ENCODE results near the gene TRIO. TPM values are rescaled to one million over a fixed set of nuclear protein-coding genes. Genes with fewer than 3 reads are reported as not detected.

Gene TRIO
- total and polyA plus RNA-seq, 2 of the 8 experiments (the other 6 are each of a cell fraction or from before 2014, with no cell fraction given) = 35.1 to 69.1 TPM

- POLR2A ChIA-PET (ENCODE audit: partially characterized antibody) = interaction anchor here (0.9 kb wide), 1 partner anchor 16 kb away, joined by 3 read pairs; no protein-coding TSS in a partner anchor
- H3K79me2 ChIP-seq (ENCODE audit: control insufficient read depth in 1 of 2, insufficient read depth in 2 of 2, low read length in 2 of 2) = peaks cover 5 to 99% of the 10 kb centered on the region in 2 experiments
- H3K36me3 ChIP-seq (ENCODE audit: control insufficient read depth in 2 of 4, insufficient read depth in 4 of 4, low read length in 3 of 4) = no peaks in the 10 kb centered on the region
- H3K4me2 ChIP-seq (ENCODE audit: insufficient read depth in 1 of 2, low read depth in 2 of 2, low read length in 2 of 2) = no peak overlapping the region
- no peak overlapping the region for H3K9ac ChIP-seq (replicated peaks in 1 of 4; ENCODE audit: extremely low read depth in 1 of 4, low read depth in 3 of 4, low read length in 3 of 4)
- H3K27me3 ChIP-seq (replicated peaks in 1 of 4; ENCODE audit: control insufficient read depth in 3 of 4, extremely low read depth in 1 of 4, insufficient read depth in 3 of 4, low read length in 3 of 4) = no peaks in the 10 kb centered on the region
- H3K4ac ChIP-seq (replicated peaks; ENCODE audit: insufficient read length, low read depth, low read length) = no peak overlapping the region
- H3K4me3 ChIP-seq (ENCODE audit: extremely low read depth in 1 of 4, insufficient read depth in 2 of 4, low read depth in 3 of 4, low read length in 4 of 4) = no peak overlapping the region
- FAIRE-seq (no peak), DNase-seq (ENCODE audit: low read depth in 1 of 2, low spot score in 2 of 2) (no peak)
- H4K8ac ChIP-seq (ENCODE audit: extremely low read depth, insufficient read depth, low read length) = no peak overlapping the region
- H3K4me1 ChIP-seq (replicated peaks in 1 of 4; ENCODE audit: control insufficient read depth in 3 of 4, insufficient read depth in 4 of 4, low read length in 3 of 4) = peaks cover 2 to 29% (median 20%) of the 10 kb centered on the region in 4 experiments
- H3K23me2 ChIP-seq (ENCODE audit: low read depth, low read length) = no peaks in the 10 kb centered on the region
- H3K27ac ChIP-seq (ENCODE audit: low read depth, low read length) = no peak overlapping the region
- H3K56ac ChIP-seq (replicated peaks; ENCODE audit: insufficient read length, low read depth, low read length) = no peak overlapping the region
- H3K9me3 ChIP-seq (ENCODE audit: insufficient read depth in 2 of 2, low read depth in 1 of 2, low read length in 1 of 2) = no peaks in the 10 kb centered on the region
- no peak overlapping the region for H3K18ac ChIP-seq (ENCODE audit: extremely low read depth, low read length)
- CTCF ChIA-PET (ENCODE audit: partially characterized antibody) = interaction anchor here (0.6 to 1.8 kb wide), 4 partner anchors 10 to 229 kb away, joined by 3 to 5 read pairs (median 4); no protein-coding TSS in a partner anchor
- no peak overlapping the region for H2AFZ ChIP-seq (ENCODE audit: low read length)
- H4K5ac ChIP-seq (ENCODE audit: insufficient read length, low read depth, low read length) = no peak overlapping the region
- no peak overlapping the region for H2BK15ac ChIP-seq (ENCODE audit: low read length)
- no peak overlapping the region for H2BK12ac ChIP-seq (ENCODE audit: low read depth, low read length)
- WGBS, 2 experiments (ENCODE audit: extremely low coverage in 1 of 2, insufficient coverage in 1 of 2, insufficient read length in 1 of 2, insufficient replicate concordance in 2 of 2, low coverage in 1 of 2, low lambda C conversion rate in 2 of 2, missing lambda C conversion rate in 1 of 2) = 84% methylated on average over 4 of the region's 4 CpGs; no CpG with 5 or more reads in 1 of the 2 experiments
- H3K14ac ChIP-seq (ENCODE audit: insufficient read length) = no peak overlapping the region
- H4K20me1 ChIP-seq (replicated peaks in 1 of 2; ENCODE audit: control insufficient read depth in 1 of 2, insufficient read depth in 2 of 2, low read length in 2 of 2) = peaks cover 17 to 19% of the 10 kb centered on the region in 2 experiments
- H3K23ac ChIP-seq (ENCODE audit: insufficient read length) = no peak overlapping the region
- TF ChIP-seq GABPA (IDR thresholded peaks at IDR 0.05; ENCODE audit: borderline replicate concordance, insufficient read depth, low read length) (no peak), EGR1 (IDR thresholded peaks at IDR 0.05; ENCODE audit: borderline replicate concordance, low read depth, low read length) (no peak), EP300 (IDR thresholded peaks at IDR 0.05; ENCODE audit: borderline replicate concordance in 1 of 2, low read depth in 2 of 2, low read length in 2 of 2) (no peak), JUND (IDR thresholded peaks at IDR 0.05; ENCODE audit: low read length) (no peak), CTCF (IDR thresholded peaks at IDR 0.05; ENCODE audit: control extremely low read depth in 1 of 3, insufficient read depth in 1 of 3, low read depth in 1 of 3, low read length in 3 of 3) (no peak), SIX5 (IDR thresholded peaks at IDR 0.05; ENCODE audit: low read depth, low read length) (no peak), CTBP2 (IDR thresholded peaks at IDR 0.05; ENCODE audit: borderline replicate concordance, insufficient read depth, insufficient read length, low read length) (no peak), TEAD4 (IDR thresholded peaks at IDR 0.05; ENCODE audit: low read depth, low read length) (no peak), HDAC6 (IDR thresholded peaks at IDR 0.05; ENCODE audit: low read depth, low read length) (no peak)
- H3K79me1 ChIP-seq (ENCODE audit: low read depth, low read length) = peaks cover 3% of the 10 kb centered on the region
- no peak overlapping the region for H2BK5ac ChIP-seq (ENCODE audit: low read depth, low read length)
- no peak overlapping the region for H2BK20ac ChIP-seq (ENCODE audit: low read length)
- no peak overlapping the region for H4K91ac ChIP-seq (replicated peaks; ENCODE audit: insufficient read length, low read length)
- H2BK120ac ChIP-seq (replicated peaks; ENCODE audit: low read depth, low read length) = no peak overlapping the region
- H2AK5ac ChIP-seq (ENCODE audit: low read depth, low read length) = no peak overlapping the region
Observed at GRCh38 chr5:14217587-14217986, 74.4 kb downstream of the TRIO start.
